Upper lobe of left lung (tissue), 4 donors: ENCODE data around the gene MIA2.

ENCODE experiments used
- EP300 ChIP-seq, 4 donors: sonication (generic); formaldehyde crosslinking; IDR thresholded peaks; one replicate each; pipeline ENCODE4 v1.5.1; 2017; ENCODE audit warnings: antibody characterized with exemption in 4 of 4, control low read depth in 2 of 4
- POLR2A ChIP-seq, 4 donors: fragments of 450-650 bp; IDR thresholded peaks; one replicate each; pipeline ENCODE4 v1.5.1; 2016 to 2017; ENCODE audit warnings: antibody characterized with exemption in 4 of 4, mild to moderate bottlenecking in 2 of 4
- POLR2AphosphoS5 ChIP-seq, 2 donors: sonication (generic); formaldehyde crosslinking; IDR thresholded peaks; one replicate each; pipeline ENCODE4 v1.5.1; 2017; ENCODE audit warnings: antibody characterized with exemption in 2 of 2
- TF ChIP-seq, protein P1 (sequence below), 6 experiments: fragments of 450-650 bp in 4 of 6; fragments of 200-600 bp in 2 of 6; sonication (generic) in 2 of 6; IDR thresholded peaks; one replicate each; pipeline ENCODE4 v1.5.1; 2016 to 2019; ENCODE audit warnings: antibody characterized with exemption in 6 of 6

DNA sequence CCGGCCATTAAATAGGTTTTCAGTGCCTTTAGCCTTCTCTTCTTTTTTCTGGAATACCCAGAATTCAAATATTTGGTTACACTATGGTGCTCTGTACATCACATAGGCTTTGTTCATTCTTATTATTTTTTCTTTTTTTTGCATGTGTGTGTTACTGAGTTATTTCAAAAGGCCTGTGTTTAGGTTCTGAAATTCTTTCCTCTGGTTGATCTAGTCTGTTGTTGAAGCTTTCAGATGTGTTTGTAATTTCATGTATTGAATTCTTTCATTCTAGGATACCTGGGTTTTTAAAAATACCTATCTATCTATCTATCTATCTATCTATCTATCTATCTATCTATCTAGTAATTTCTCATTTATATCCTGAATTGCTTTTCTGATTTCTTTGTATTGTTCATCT lies 131.6 kb downstream of the MIA2 start:
- TF ChIP-seq, protein P1, sequence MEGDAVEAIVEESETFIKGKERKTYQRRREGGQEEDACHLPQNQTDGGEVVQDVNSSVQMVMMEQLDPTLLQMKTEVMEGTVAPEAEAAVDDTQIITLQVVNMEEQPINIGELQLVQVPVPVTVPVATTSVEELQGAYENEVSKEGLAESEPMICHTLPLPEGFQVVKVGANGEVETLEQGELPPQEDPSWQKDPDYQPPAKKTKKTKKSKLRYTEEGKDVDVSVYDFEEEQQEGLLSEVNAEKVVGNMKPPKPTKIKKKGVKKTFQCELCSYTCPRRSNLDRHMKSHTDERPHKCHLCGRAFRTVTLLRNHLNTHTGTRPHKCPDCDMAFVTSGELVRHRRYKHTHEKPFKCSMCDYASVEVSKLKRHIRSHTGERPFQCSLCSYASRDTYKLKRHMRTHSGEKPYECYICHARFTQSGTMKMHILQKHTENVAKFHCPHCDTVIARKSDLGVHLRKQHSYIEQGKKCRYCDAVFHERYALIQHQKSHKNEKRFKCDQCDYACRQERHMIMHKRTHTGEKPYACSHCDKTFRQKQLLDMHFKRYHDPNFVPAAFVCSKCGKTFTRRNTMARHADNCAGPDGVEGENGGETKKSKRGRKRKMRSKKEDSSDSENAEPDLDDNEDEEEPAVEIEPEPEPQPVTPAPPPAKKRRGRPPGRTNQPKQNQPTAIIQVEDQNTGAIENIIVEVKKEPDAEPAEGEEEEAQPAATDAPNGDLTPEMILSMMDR (IDR thresholded peaks at IDR 0.05), result no peak
- TF ChIP-seq POLR2AphosphoS5 (IDR thresholded peaks at IDR 0.05), result no peak
- no peak for TF ChIP-seq POLR2A (IDR thresholded peaks at IDR 0.05)
- no peak for TF ChIP-seq EP300 (IDR thresholded peaks at IDR 0.05)
